Activated naive CD4-positive, alpha-beta T cell treated with anti-CD3 and anti-CD28 coated beads, Interleukin-2, amount 50 U/mL, for 24 hours (primary cell): Measurements from ENCODE around the gene CYFIP1.
A peak's percentile ranks its signal among the peaks of the same experiment; 100 is the strongest.

Experiments used
- H3K27ac Mint-ChIP-seq: one replicate; pipeline ENCODE4 v1.8.0; 2021; ENCODE audit warnings: mild to moderate bottlenecking, mixed read lengths
- H3K27me3 Mint-ChIP-seq: one replicate; pipeline ENCODE4 v1.8.0; 2021; ENCODE audit warnings: mixed read lengths
- H3K36me3 Mint-ChIP-seq: one replicate; pipeline ENCODE4 v1.8.0; 2021; ENCODE audit warnings: mixed read lengths
- H3K4me1 Mint-ChIP-seq: one replicate; pipeline ENCODE4 v1.8.0; 2021; ENCODE audit warnings: mixed read lengths
- H3K4me3 Mint-ChIP-seq: one replicate; pipeline ENCODE4 v1.8.0; 2021; ENCODE audit warnings: mild to moderate bottlenecking, mixed read lengths
- H3K9me3 Mint-ChIP-seq: one replicate; pipeline ENCODE4 v1.8.0; 2021; ENCODE audit warnings: mixed read lengths

Gene CYFIP1

DNA sequence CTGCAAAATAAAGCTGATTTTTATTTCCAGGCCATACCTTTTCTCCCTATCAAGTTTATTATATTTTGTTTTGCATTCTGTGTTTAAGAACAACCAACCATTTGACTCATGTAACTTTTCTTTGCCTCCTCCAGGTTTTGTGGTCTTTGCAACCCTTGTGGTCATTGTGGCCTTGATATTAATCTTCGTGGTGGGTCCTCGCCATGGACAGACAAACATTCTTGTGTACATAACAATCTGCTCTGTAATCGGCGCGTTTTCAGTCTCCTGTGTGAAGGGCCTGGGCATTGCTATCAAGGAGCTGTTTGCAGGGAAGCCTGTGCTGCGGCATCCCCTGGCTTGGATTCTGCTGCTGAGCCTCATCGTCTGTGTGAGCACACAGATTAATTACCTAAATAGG is 114.1 kb downstream of the CYFIP1 start:
- H3K4me1 Mint-ChIP-seq: peaks cover 17% of the 10 kb centered on the region
- no peaks in the 10 kb centered on the region for H3K9me3 Mint-ChIP-seq
- no peaks in the 10 kb centered on the region for H3K27me3 Mint-ChIP-seq
- H3K4me3 Mint-ChIP-seq: no peak overlapping the region
- peaks cover 20% of the 10 kb centered on the region for H3K36me3 Mint-ChIP-seq
- no peak overlapping the region for H3K27ac Mint-ChIP-seq

DNA sequence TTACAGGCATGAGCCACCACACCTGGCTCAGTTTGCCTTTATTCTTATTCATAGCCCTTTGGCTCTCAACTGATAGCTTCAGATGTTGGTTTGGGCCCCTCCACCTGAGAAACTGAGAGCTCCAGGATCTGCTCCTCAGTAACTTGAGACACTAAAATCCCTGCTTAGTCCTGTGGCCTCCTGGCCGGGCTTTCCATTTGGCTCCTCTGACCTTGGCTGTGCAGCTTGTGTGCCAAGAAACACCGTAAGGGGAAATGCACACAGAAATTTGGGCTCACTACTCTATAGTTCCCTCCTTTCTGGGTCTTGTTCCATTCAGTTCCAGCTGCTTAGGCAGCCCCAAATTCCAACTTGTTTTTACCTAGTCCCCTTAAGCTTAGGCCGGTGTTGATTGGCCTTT is 116.8 kb downstream of the CYFIP1 start:
- peaks cover 18% of the 10 kb centered on the region for H3K4me1 Mint-ChIP-seq
- no peaks in the 10 kb centered on the region for H3K27me3 Mint-ChIP-seq
- no peaks in the 10 kb centered on the region for H3K9me3 Mint-ChIP-seq
- H3K27ac Mint-ChIP-seq: no peak overlapping the region
- peaks cover 23% of the 10 kb centered on the region for H3K36me3 Mint-ChIP-seq
- no peak overlapping the region for H3K4me3 Mint-ChIP-seq

DNA sequence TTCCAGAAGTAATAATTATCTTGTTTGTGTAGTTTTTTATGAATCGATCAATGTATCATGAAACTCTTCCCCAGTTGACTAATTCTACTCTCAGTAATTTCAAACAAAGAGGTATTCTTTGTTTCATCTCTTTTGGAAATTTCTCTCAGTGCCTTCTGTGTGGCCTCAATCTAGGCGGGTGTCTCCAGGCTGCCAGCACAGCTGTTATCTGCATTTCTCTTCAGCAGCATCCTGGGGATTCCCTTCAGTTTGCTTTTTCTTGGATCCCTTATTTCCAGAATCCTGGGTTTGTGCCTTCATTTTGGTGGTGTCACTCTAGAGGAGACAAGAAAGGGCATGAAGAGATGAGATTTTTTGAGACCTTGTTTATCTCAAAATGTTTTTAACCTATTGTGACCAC is 119.0 kb downstream of the CYFIP1 start:
- no peaks in the 10 kb centered on the region for H3K27me3 Mint-ChIP-seq
- no peaks in the 10 kb centered on the region for H3K9me3 Mint-ChIP-seq
- peaks cover 22% of the 10 kb centered on the region for H3K36me3 Mint-ChIP-seq
- peaks cover 18% of the 10 kb centered on the region for H3K4me1 Mint-ChIP-seq
- peak overlapping the region; percentile 38 for H3K27ac Mint-ChIP-seq
- no peak overlapping the region for H3K4me3 Mint-ChIP-seq

DNA sequence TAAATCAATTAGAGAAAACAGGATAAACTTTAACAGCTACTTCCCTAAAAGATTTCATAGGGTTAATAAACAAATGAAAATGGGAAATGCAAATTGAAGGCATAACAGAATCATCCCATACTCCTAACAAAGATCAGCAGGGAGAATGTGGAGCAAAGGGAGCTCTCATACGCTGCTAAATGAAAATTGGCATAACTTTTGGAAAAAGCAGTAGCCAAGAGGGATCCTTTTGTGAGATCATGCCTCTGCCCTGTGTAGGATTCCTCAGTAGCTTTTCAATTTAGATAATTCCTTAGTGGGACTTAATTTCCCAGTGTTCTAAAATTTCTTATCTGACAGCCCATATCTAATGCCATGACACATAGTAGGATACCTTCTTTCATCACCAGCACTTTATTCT is 123.5 kb downstream of the CYFIP1 start:
- H3K27ac Mint-ChIP-seq: no peak overlapping the region
- peaks cover 16% of the 10 kb centered on the region for H3K4me1 Mint-ChIP-seq
- H3K27me3 Mint-ChIP-seq: no peaks in the 10 kb centered on the region
- H3K36me3 Mint-ChIP-seq: peaks cover 16% of the 10 kb centered on the region
- no peak overlapping the region for H3K4me3 Mint-ChIP-seq
- no peaks in the 10 kb centered on the region for H3K9me3 Mint-ChIP-seq

DNA sequence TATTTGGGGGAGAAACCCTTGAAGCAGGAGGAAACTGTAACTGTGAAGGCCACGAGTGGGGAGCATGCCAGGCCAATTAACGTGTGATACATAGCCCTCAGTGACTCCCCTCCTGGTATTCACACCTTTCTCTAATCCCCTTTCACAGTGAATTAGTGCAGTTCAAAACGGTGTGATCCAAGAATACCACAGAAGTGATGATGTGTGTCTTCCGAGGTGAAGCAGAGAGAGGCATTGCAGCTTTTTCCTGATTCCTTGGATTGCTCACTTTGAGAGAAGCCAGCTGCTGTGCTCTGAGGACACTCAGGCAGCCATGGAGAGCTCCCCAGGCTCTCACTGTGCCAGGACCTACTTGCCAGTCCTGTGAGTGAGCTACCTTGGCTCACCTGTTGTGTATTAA is 124.4 kb downstream of the CYFIP1 start:
- Mint-ChIP-seq H3K36me3 (peaks cover 14% of the 10 kb centered on the region), H3K4me3 (no peak overlapping the region), H3K9me3 (no peaks in the 10 kb centered on the region), H3K27ac (no peak overlapping the region), H3K4me1 (peaks cover 17% of the 10 kb centered on the region), H3K27me3 (no peaks in the 10 kb centered on the region)

DNA sequence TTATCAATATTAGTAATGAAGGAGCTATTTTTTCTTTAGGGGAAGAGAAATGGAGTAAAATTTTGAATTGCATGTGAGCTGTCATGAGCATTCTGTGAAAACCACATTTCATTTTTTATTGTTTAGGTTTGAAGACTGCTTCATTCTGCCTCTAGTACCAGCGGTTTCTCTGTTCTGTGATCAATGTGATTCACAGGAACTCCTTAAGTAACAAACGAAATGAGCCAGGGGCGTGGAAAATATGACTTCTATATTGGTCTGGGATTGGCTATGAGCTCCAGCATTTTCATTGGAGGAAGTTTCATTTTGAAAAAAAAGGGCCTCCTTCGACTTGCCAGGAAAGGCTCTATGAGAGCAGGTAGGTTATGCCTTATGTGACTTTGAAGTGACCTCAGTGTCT is 128.7 kb downstream of the CYFIP1 start:
- H3K36me3 Mint-ChIP-seq: peaks cover 7% of the 10 kb centered on the region
- H3K9me3 Mint-ChIP-seq: no peaks in the 10 kb centered on the region
- no peaks in the 10 kb centered on the region for H3K27me3 Mint-ChIP-seq
- no peak overlapping the region for H3K4me3 Mint-ChIP-seq
- no peak overlapping the region for H3K27ac Mint-ChIP-seq
- H3K4me1 Mint-ChIP-seq: peaks cover 40% of the 10 kb centered on the region

DNA sequence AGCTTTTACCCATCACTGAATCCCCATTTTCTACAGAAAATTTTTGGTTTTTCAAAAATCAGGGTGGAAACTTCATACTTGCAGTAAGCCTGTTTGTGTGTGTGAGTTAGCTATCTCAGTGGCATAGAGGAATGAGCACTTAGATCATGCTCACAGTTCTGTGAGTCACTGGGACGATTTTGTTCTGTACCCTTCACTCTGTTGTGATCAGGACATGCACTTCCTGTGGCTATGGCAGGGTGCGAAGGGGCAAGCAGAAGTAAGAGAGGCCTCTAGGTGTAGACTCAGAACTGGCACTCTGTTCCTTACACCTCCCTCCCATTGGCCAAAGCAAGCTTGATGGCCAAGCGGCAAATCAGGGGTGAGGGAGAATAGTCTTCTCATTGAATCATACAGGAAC is 130.1 kb downstream of the CYFIP1 start:
- Mint-ChIP-seq H3K4me1 (peaks cover 41% of the 10 kb centered on the region), H3K4me3 (no peak overlapping the region), H3K9me3 (no peaks in the 10 kb centered on the region), H3K36me3 (peaks cover 4% of the 10 kb centered on the region), H3K27ac (no peak overlapping the region), H3K27me3 (no peaks in the 10 kb centered on the region)

DNA sequence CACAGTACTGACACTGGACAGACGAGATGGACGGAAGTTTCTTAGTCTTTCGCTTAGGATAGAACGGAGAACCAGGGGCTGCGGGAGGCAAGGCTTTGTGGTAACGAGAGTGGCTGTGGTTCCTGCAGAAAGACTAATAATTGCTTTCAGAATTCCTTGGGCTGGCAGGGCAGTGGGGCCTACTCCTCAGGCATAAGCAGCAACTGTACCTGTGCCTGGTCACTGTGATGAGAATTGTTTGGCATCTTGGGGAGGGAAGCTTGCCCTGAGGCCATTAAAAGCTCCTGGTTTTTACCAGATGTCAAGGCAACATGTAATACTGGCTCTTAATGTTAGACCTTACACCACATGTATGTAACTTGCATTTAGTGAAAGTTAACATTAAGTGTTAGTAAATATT is 134.1 kb downstream of the CYFIP1 start:
- Mint-ChIP-seq H3K36me3 (peaks cover 7% of the 10 kb centered on the region), H3K27ac (no peak overlapping the region), H3K9me3 (no peaks in the 10 kb centered on the region), H3K4me1 (peaks cover 48% of the 10 kb centered on the region), H3K27me3 (no peaks in the 10 kb centered on the region), H3K4me3 (no peak overlapping the region)

DNA sequence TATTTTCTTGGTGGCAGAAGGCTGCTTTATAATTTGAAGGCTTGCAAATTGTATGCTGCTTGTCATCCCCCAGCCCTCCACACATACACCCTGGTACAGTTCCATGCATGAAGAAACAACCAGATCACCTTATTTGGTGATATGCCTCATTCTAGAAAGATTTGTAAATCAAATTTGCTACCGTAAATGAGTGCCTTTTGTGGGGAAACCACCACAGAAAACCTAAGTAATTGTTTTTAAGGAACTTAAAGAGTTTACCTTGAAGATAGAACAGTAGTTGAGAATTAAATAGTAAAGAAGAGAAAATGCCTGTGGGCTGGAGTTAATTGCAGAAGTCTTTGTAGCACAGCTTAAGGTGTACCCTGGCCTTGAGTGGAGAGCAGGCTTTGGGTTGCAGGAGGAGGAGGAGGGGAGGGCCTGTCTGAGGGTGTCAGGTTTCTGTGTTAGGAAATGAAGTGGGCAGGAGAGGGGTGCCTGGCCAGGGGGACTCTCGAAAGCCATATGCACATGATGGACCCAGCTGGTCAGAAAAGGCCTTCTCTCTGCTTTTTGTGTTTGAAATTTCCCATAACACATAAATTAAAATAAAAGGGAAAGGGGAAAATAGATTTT is 134.8 kb downstream of the CYFIP1 start:
- peak overlapping the region; percentile 18 for H3K27ac Mint-ChIP-seq
- peaks cover 48% of the 10 kb centered on the region for H3K4me1 Mint-ChIP-seq
- H3K4me3 Mint-ChIP-seq: no peak overlapping the region
- no peaks in the 10 kb centered on the region for H3K9me3 Mint-ChIP-seq
- peaks cover 7% of the 10 kb centered on the region for H3K36me3 Mint-ChIP-seq
- no peaks in the 10 kb centered on the region for H3K27me3 Mint-ChIP-seq

DNA sequence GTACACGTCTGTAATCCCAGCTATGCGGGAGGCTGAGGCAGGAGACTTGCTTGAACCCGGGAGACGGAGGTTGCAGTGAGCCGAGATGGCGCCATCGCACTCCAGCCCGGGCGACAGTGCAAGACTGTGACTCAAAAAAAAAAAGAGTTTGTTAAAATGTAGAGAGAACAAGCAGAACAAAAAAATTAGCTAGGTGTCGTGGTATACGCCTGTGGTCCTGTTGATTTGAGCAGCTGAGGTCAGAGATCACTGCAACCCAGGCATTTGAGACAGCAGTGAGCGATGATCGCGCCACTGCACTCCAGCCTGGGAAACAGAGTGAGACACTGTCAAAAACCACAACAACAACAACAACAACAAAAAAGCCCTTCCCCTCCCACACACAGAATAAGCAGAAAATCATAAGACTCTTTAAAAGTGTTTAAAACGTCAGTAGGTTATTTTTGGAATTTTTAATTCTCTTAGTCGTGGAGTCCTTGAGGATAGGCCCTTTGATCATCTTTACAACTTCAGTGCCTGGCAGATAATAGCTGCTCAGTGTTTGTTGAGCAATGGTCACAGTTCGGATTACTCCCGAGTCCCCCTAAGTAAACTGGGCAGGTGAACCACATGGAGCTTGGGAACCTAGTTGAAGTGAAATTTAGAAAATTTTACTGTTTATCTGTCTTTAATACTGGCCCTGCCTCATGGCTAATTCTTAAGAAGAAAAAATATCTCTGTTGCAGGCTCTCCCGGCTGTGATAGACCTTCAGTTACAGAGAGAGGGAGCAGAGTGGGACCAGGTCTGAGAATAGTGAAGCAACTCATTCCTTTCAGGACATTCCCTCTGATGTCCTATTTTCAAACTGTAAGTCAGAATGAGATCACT is 135.5 kb downstream of the CYFIP1 start:
- Mint-ChIP-seq H3K27me3 (no peaks in the 10 kb centered on the region), H3K27ac (no peak overlapping the region), H3K4me1 (peaks cover 51% of the 10 kb centered on the region), H3K4me3 (no peak overlapping the region), H3K9me3 (no peaks in the 10 kb centered on the region), H3K36me3 (peaks cover 9% of the 10 kb centered on the region)

DNA sequence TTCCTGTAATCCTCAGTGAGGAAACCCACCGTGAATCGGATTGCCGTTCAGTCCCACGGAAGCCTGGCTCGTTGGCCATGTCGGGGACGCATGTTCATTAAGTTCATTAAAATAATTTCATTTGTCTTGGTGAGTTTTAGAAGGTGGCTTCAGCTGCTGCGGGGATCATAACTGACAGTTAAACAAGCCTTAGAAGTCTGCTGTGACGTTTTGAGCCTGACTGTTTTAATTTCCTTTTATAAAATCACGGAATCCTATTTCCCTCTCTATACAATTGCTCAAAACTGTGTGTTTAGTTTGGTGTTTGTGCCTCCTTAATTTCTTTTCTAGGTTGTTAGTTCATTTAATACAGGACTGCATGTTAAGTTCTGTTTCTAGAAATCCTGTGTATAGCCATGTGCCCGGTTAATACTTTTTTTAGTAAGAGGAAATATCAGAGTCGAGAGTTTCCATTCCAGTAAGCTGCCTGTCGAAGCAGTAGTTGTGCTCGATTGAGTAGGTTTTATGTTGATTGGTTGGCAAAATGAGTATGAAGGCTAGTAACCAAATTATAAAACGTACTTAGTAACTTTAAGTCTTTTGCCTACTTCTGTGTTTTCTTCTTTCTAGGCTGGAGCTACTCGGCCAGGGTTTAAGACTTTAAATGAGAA is 141.0 kb downstream of the CYFIP1 start:
- peaks cover 27% of the 10 kb centered on the region for H3K4me1 Mint-ChIP-seq
- H3K27ac Mint-ChIP-seq: peak overlapping the region; percentile 93
- peaks cover 8% of the 10 kb centered on the region for H3K36me3 Mint-ChIP-seq
- no peaks in the 10 kb centered on the region for H3K9me3 Mint-ChIP-seq
- no peaks in the 10 kb centered on the region for H3K27me3 Mint-ChIP-seq
- peak overlapping the region; percentile 99 for H3K4me3 Mint-ChIP-seq

DNA sequence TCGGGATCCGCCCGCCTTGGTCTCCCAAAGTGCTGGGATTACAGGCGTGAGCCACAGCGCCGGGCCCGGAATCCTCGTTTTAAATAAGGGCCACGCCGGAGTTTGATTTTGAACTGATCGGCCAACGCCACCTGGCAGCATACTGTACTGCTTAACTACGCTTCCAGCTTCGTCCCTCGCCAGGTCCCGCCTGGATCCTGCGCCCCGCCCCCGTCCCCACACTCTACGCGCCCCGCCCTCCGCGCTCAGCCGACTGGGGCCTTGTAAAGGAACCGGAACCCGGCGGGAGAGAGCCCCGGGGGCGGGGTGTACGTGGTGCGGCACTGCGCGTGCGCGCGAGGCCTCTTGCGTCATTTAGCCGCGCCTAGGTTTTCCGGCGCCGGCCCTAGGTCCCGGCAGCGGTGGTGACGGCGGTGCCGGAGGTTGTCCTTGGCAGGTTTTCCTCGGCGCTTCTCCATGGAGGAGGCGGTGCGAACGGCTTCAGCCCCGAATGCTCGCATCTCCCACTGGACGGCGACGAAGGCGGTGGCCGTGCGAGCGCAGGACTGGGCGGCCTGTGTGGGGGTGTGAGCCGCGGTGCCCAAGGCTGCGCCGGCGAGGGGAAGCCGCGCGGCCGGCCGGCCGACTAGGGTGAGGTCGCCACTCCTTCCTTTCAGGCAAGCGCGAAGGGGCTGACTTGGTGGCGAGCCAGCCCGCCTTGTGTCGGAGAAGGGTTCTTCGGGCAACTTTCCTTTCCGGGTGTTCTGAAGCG is 141.7 kb downstream of the CYFIP1 start, which contains the start of gene NIPA2:
Gene NIPA2 (plus strand): TSS at position 375 of the 751 bp plus-strand sequence. CDS start 13,066 bp downstream, outside the sequence.
- Mint-ChIP-seq H3K9me3 (no peaks in the 10 kb centered on the region), H3K27me3 (no peaks in the 10 kb centered on the region), H3K27ac (peak within 1 kb of the TSS; percentile 93), H3K36me3 (peaks cover 8% of the 10 kb centered on the region), H3K4me1 (peaks cover 27% of the 10 kb centered on the region), H3K4me3 (peak within 1 kb of the TSS; percentile 99)

DNA sequence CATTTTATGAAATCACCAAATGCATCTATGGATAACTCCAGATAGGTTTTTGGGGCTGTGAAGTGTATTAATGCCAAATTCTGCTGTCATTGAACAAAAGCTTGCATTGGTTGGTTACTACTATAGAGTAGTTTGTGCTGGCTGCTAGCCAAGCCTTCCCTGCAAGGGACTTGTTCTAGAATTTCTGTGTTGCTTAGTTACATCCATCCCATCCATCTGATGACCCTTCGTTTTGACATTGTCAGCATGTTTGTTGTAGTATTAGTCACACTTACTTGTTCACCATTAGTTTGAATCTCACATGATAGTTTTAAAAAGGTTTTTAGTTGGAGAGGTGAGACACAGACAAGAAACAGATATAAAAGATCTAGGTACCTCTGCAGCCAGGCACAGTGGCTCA is 148.7 kb downstream of the CYFIP1 start:
- H3K4me1 Mint-ChIP-seq: no peaks in the 10 kb centered on the region

DNA sequence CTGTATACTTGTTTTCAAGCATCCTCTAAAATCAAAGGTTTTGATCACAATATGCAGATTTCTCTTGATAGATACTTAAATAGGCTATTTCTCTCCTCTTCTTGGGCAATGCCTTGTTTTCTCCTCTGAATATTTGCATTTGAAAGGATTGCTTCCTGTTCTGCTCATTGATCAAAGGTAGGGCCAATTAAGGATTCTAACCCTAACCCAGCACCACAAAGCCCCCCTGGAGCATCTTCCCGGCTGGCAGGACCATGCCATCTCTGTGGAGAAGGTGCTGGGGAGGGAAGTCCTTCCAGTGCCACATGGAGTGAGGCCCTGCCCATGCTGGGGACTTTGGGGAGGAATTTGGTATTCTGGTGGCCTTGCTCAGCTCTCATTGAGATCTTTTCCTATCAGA is 153.0 kb downstream of the CYFIP1 start:
- H3K36me3 Mint-ChIP-seq: peaks cover 8% of the 10 kb centered on the region

More for the DNA sequence above, 148.7 kb downstream of the CYFIP1 start:
- Mint-ChIP-seq H3K27ac (no peak overlapping the region), H3K9me3 (no peaks in the 10 kb centered on the region), H3K36me3 (peaks cover 2% of the 10 kb centered on the region), H3K27me3 (no peaks in the 10 kb centered on the region), H3K4me3 (no peak overlapping the region)

DNA sequence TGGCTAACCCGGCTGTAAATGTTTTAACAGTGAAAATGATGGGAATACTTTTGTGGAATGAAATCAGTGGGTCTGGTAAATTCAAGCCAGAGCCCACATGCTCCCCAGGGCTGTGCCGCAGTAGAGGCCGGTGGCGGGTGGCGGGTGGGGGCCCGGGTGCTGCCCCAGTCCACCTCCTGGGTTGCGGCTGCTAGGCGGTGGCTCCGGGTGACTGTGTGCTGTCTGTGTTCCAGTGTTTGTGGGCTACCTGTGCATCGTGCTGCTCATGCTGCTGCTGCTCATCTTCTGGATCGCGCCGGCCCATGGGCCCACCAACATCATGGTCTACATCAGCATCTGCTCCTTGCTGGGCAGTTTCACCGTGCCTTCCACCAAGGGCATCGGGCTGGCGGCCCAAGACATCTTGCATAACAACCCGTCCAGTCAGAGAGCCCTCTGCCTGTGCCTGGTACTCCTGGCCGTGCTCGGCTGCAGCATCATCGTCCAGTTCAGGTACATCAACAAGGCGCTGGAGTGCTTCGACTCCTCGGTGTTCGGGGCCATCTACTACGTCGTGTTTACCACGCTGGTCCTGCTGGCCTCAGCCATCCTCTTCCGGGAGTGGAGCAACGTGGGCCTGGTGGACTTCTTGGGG is 156.6 kb downstream of the CYFIP1 start:
- H3K9me3 Mint-ChIP-seq: no peaks in the 10 kb centered on the region
- H3K36me3 Mint-ChIP-seq: peaks cover 15% of the 10 kb centered on the region
- H3K27me3 Mint-ChIP-seq: no peaks in the 10 kb centered on the region
- no peak overlapping the region for H3K27ac Mint-ChIP-seq
- no peak overlapping the region for H3K4me3 Mint-ChIP-seq
- no peaks in the 10 kb centered on the region for H3K4me1 Mint-ChIP-seq

More for the DNA sequence above, 153.0 kb downstream of the CYFIP1 start:
- H3K9me3 Mint-ChIP-seq: no peaks in the 10 kb centered on the region
- no peaks in the 10 kb centered on the region for H3K27me3 Mint-ChIP-seq
- H3K27ac Mint-ChIP-seq: no peak overlapping the region
- no peak overlapping the region for H3K4me3 Mint-ChIP-seq
- no peaks in the 10 kb centered on the region for H3K4me1 Mint-ChIP-seq
